Measurements from ENCODE around the gene ACRV1. TPM values are rescaled to one million over a fixed set of nuclear protein-coding genes. Genes with fewer than 3 reads are reported as not detected.
"Not testable (repeated sequence)": the region's sequence is repeated elsewhere in the genome, so short reads cannot be mapped to it uniquely, and the experiment has no call there.

Gene ACRV1
- polyA plus RNA-seq (ENCODE audit: insufficient read length in 3 of 3) = 1 to 10 TPM in 1 of 3 donors, under 1 TPM in 2; 0.58 to 1.4 (median 0.62) TPM

GRCh38 chr11:125680747-125681146 is at the start of gene ACRV1:
Gene ACRV1, minus strand, starts transcription at chr11:125680847. Its CDS starts 67 bp downstream, at chr11:125680780.
- no peak for DNase-seq (ENCODE audit: low read depth in 3 of 3, low spot score in 2 of 3)

- no peak for DNase-seq (ENCODE audit: low read depth in 3 of 3, low spot score in 2 of 3)
Measured at GRCh38 chr11:125728969-125729368, 48.3 kb upstream of the ACRV1 start.

- DNase-seq (ENCODE audit: low read depth in 3 of 3, low spot score in 2 of 3) = no peak
Measured at GRCh38 chr11:125724125-125724524, 43.5 kb upstream of the ACRV1 start.

- no peak for DNase-seq (ENCODE audit: low read depth in 3 of 3, low spot score in 2 of 3)
Measured at GRCh38 chr11:125720781-125721180, 40.1 kb upstream of the ACRV1 start.

- DNase-seq (ENCODE audit: low read depth in 3 of 3, low spot score in 2 of 3) = not testable (repeated sequence)
Measured at GRCh38 chr11:125704686-125705085, 24.0 kb upstream of the ACRV1 start.

- DNase-seq (ENCODE audit: low read depth in 3 of 3, low spot score in 2 of 3) = no peak
Measured at GRCh38 chr11:125701858-125702621, 21.4 kb upstream of the ACRV1 start.

- no peak for DNase-seq (ENCODE audit: low read depth in 3 of 3, low spot score in 2 of 3)
Measured at GRCh38 chr11:125701018-125701610, 20.5 kb upstream of the ACRV1 start.

GRCh38 chr11:125694951-125695350 is 14.3 kb upstream of the ACRV1 start:
- no peak for DNase-seq (ENCODE audit: low read depth in 3 of 3, low spot score in 2 of 3)

- no peak for DNase-seq (ENCODE audit: low read depth in 3 of 3, low spot score in 2 of 3)
Measured at GRCh38 chr11:125692887-125693286, 12.2 kb upstream of the ACRV1 start.

- no peak for DNase-seq (ENCODE audit: low read depth in 3 of 3, low spot score in 2 of 3)
Measured at GRCh38 chr11:125690006-125690405, 9.4 kb upstream of the ACRV1 start.

GRCh38 chr11:125689274-125689859 is 8.7 kb upstream of the ACRV1 start:
- no peak for DNase-seq (ENCODE audit: low read depth in 3 of 3, low spot score in 2 of 3)

GRCh38 chr11:125688632-125689031 is 8.0 kb upstream of the ACRV1 start:
- DNase-seq (ENCODE audit: low read depth in 3 of 3, low spot score in 2 of 3) = no peak

- no peak for DNase-seq (ENCODE audit: low read depth in 3 of 3, low spot score in 2 of 3)
Measured at GRCh38 chr11:125688066-125688465, 7.4 kb upstream of the ACRV1 start.

GRCh38 chr11:125685228-125685627 is 4.6 kb upstream of the ACRV1 start:
- no peak for DNase-seq (ENCODE audit: low read depth in 3 of 3, low spot score in 2 of 3)

- no peak for DNase-seq (ENCODE audit: low read depth in 3 of 3, low spot score in 2 of 3)
Measured at GRCh38 chr11:125679837-125680236, 810 bp downstream of the ACRV1 start.

GRCh38 chr11:125679397-125679796 is 1.2 kb downstream of the ACRV1 start:
- no peak for DNase-seq (ENCODE audit: low read depth in 3 of 3, low spot score in 2 of 3)

- DNase-seq (ENCODE audit: low read depth in 3 of 3, low spot score in 2 of 3) = no peak
Measured at GRCh38 chr11:125675196-125675595, 5.5 kb downstream of the ACRV1 start.

GRCh38 chr11:125674210-125674609 is 6.4 kb downstream of the ACRV1 start:
- no peak for DNase-seq (ENCODE audit: low read depth in 3 of 3, low spot score in 2 of 3)

GRCh38 chr11:125671561-125671960 is 9.1 kb downstream of the ACRV1 start:
- DNase-seq (ENCODE audit: low read depth in 3 of 3, low spot score in 2 of 3) = no peak

GRCh38 chr11:125670172-125670571 is 10.5 kb downstream of the ACRV1 start:
- no peak for DNase-seq (ENCODE audit: low read depth in 3 of 3, low spot score in 2 of 3)

- no peak for DNase-seq (ENCODE audit: low read depth in 3 of 3, low spot score in 2 of 3)
Measured at GRCh38 chr11:125667151-125667550, 13.5 kb downstream of the ACRV1 start.

- no peak for DNase-seq (ENCODE audit: low read depth in 3 of 3, low spot score in 2 of 3)
Measured at GRCh38 chr11:125663910-125664309, 16.7 kb downstream of the ACRV1 start.
